Nephron progenitor cell (in vitro differentiated cells): ENCODE results near the gene PASK.

Experiments
- DNase-seq: peaks from one replicate; pipeline ENCODE4 v3.0.0; 2021
- H3K27ac Mint-ChIP-seq: 2 replicates; pipeline ENCODE4 v1.8.0; 2021; ENCODE audit warnings: mild to moderate bottlenecking, moderate library complexity, mixed read lengths
- H3K27me3 Mint-ChIP-seq: 2 replicates; pipeline ENCODE4 v1.8.0; 2021; ENCODE audit warnings: mild to moderate bottlenecking, low read depth, mixed read lengths; ENCODE audit not compliant: poor library complexity
- H3K36me3 Mint-ChIP-seq: 2 replicates; pipeline ENCODE4 v1.8.0; 2021; ENCODE audit warnings: low read depth, mixed read lengths
- H3K4me1 Mint-ChIP-seq: 2 replicates; pipeline ENCODE4 v1.8.0; 2021; ENCODE audit warnings: mixed read lengths
- H3K4me3 Mint-ChIP-seq: 2 replicates; pipeline ENCODE4 v1.8.0; 2021; ENCODE audit warnings: mild to moderate bottlenecking, moderate library complexity, mixed read lengths
- H3K9me3 Mint-ChIP-seq: 2 replicates; pipeline ENCODE4 v1.8.0; 2021; ENCODE audit warnings: mild to moderate bottlenecking, moderate library complexity, mixed read lengths
- CTCF ChIP-seq: fragments of 200-600 bp; sonication (generic); IDR thresholded peaks from 2 replicates; pipeline ENCODE4 v1.5.0; 2021; ENCODE audit warnings: antibody characterized with exemption

The PASK gene

GRCh38 chr2:241160318-241160717, 11.0 kb upstream of the PASK start:
- DNase-seq = no peak
- Mint-ChIP-seq H3K4me1 (peaks cover 10% of the 10 kb centered on the region), H3K27me3 (no peaks in the 10 kb centered on the region), H3K36me3 (peaks cover 15% of the 10 kb centered on the region), H3K9me3 (no peaks in the 10 kb centered on the region), H3K27ac (no peak overlapping the region), H3K4me3 (no peak overlapping the region)
- TF ChIP-seq CTCF = no peak

DNA sequence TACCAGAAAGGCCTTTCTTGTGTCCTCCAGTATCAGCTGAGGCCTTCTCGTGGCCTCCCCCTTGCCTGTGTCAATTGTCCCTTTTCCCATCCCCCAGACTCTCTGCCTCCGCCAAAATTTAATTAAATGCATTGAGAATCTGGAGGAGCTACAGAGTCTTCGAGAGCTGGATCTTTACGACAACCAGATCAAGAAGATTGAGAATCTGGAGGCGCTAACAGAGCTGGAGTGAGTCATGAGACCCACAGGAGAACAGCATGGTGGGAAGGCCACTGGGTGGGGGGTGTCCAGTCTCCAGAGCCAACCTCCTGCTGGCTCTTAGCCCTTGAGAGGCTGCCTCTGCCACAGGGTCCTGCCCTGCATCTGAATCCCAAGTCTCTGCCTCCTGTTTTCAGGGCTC, 9.8 kb upstream of the PASK start:
- H3K4me3 Mint-ChIP-seq = no peak overlapping the region
- H3K27me3 Mint-ChIP-seq = no peaks in the 10 kb centered on the region
- DNase-seq = no peak
- H3K4me1 Mint-ChIP-seq = peaks cover 10% of the 10 kb centered on the region
- no peak for TF ChIP-seq CTCF
- H3K9me3 Mint-ChIP-seq = no peaks in the 10 kb centered on the region
- no peak overlapping the region for H3K27ac Mint-ChIP-seq
- peaks cover 11% of the 10 kb centered on the region for H3K36me3 Mint-ChIP-seq

DNA sequence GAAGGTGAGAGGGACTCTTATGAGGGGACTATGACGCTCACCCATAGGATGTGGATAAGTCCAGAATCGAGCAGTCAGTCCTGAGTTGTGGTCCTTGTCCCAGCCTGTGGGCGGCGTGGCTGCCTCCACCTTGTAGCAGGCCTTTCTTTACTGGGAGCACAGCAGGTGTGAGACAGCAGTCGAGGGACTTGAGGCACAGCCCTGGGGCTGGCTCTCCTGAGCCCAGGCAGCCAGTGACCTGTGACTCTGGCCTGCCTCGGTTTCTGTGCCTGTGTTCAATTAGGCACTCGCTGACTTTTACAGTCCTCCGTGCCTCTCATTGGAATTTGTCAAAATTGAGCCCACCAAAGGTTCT, 9.3 kb upstream of the PASK start:
- no peaks in the 10 kb centered on the region for H3K27me3 Mint-ChIP-seq
- peaks cover 10% of the 10 kb centered on the region for H3K36me3 Mint-ChIP-seq
- no peaks in the 10 kb centered on the region for H3K9me3 Mint-ChIP-seq
- no peak for TF ChIP-seq CTCF
- no peak overlapping the region for H3K27ac Mint-ChIP-seq
- H3K4me1 Mint-ChIP-seq = peaks cover 10% of the 10 kb centered on the region
- DNase-seq = no peak
- H3K4me3 Mint-ChIP-seq = no peak overlapping the region

GRCh38 chr2:241157841-241158545, 8.7 kb upstream of the PASK start:
- Mint-ChIP-seq H3K36me3 (peaks cover 14% of the 10 kb centered on the region), H3K4me1 (peaks cover 10% of the 10 kb centered on the region)

DNA sequence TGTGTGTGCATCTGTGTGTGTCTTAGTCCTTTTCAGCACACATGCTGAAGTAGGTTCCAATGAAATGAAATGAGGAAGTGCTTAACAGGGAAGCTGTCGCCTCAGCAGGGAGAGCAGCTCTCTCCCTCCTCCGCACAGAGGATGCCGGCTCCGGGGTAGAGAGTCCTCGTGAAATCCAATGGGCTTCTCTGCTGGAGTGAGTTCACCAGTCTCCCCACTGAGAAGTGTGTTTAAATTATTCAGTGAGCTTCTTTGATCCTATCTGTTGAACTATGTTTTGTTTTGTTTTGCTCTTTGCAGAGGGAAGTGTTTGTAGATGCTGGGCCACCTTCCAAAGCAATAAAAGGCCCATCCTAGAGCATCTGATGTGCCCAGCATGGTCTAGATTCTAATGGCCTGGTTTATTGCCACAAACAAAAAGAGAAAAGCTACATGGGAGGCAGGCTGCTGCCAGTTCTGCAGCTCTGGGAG, 7.7 kb upstream of the PASK start:
- peaks cover 12% of the 10 kb centered on the region for H3K4me1 Mint-ChIP-seq
- no peaks in the 10 kb centered on the region for H3K27me3 Mint-ChIP-seq
- TF ChIP-seq CTCF = no peak
- peaks cover 14% of the 10 kb centered on the region for H3K36me3 Mint-ChIP-seq
- DNase-seq = no peak
- no peaks in the 10 kb centered on the region for H3K9me3 Mint-ChIP-seq
- H3K4me3 Mint-ChIP-seq = no peak overlapping the region
- no peak overlapping the region for H3K27ac Mint-ChIP-seq

More at GRCh38 chr2:241157841-241158545, 8.7 kb upstream of the PASK start:
- no peak overlapping the region for H3K27ac Mint-ChIP-seq
- H3K9me3 Mint-ChIP-seq = no peaks in the 10 kb centered on the region
- no peak for TF ChIP-seq CTCF
- no peaks in the 10 kb centered on the region for H3K27me3 Mint-ChIP-seq
- no peak for DNase-seq
- no peak overlapping the region for H3K4me3 Mint-ChIP-seq

DNA sequence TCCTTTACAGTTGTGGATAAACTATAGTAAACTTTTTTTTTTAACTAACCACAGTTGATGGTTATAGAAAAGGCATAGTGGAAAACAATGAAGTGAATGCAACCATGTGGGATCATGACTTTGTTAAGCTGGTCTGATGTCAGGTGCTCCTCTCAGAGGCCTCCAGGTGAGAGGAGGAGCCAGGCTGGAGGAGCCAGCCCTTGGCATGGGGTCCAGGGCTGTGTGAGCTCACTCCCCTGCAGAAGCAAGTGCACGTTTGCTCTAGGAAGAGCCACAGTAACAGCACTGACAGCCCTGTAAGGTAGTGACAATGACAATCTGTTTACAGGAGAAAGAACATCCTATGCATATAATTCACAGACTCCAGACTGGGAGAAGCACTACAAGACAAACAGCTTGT, 6.7 kb upstream of the PASK start:
- no peaks in the 10 kb centered on the region for H3K9me3 Mint-ChIP-seq
- no peaks in the 10 kb centered on the region for H3K27me3 Mint-ChIP-seq
- TF ChIP-seq CTCF = no peak
- no peak for DNase-seq
- H3K27ac Mint-ChIP-seq = no peak overlapping the region
- peaks cover 14% of the 10 kb centered on the region for H3K36me3 Mint-ChIP-seq
- no peak overlapping the region for H3K4me3 Mint-ChIP-seq
- H3K4me1 Mint-ChIP-seq = peaks cover 22% of the 10 kb centered on the region
